HG03378 (cell line): ENCODE measurements around the gene GINS3.
A peak's percentile ranks its signal among the peaks of the same experiment; 100 is the strongest.
"Not testable (repeated sequence)": the region's sequence is repeated elsewhere in the genome, so short reads cannot be mapped to it uniquely, and the experiment has no call there.

Experiments
- ATAC-seq: cut with Tn5 transposase; IDR thresholded peaks from one replicate; pipeline ENCODE4 v1.9.1; 2021; ENCODE audit warnings: mild to moderate bottlenecking, moderate library complexity; ENCODE audit not compliant: unreplicated experiment

The GINS3 gene

GRCh38 chr16:58385218-58385773, 7.0 kb upstream of the GINS3 start:
- ATAC-seq, result no peak

GRCh38 chr16:58389724-58390123, 2.5 kb upstream of the GINS3 start:
- no peak for ATAC-seq

- ATAC-seq, result peak; percentile 26
Observed at GRCh38 chr16:58393138-58393504, 850 bp downstream of the GINS3 start.

- ATAC-seq, result not testable (repeated sequence)
Observed at GRCh38 chr16:58396897-58397296, 4.6 kb downstream of the GINS3 start.

GRCh38 chr16:58399718-58400633, 7.7 kb downstream of the GINS3 start:
- ATAC-seq, result no peak

- not testable (repeated sequence) for ATAC-seq
Observed at GRCh38 chr16:58401305-58401704, 9.0 kb downstream of the GINS3 start.

- no peak for ATAC-seq
Observed at GRCh38 chr16:58402796-58403195, 10.5 kb downstream of the GINS3 start.

GRCh38 chr16:58409316-58409973, 17.2 kb downstream of the GINS3 start:
- ATAC-seq, result no peak

- ATAC-seq, result no peak
Observed at GRCh38 chr16:58411336-58411735, 19.1 kb downstream of the GINS3 start.

- ATAC-seq, result no peak
Observed at GRCh38 chr16:58411736-58412614, 19.7 kb downstream of the GINS3 start.

GRCh38 chr16:58412615-58412970, 20.3 kb downstream of the GINS3 start:
- ATAC-seq, result not testable (repeated sequence)

- ATAC-seq, result no peak
Observed at GRCh38 chr16:58413359-58413758, 21.1 kb downstream of the GINS3 start.

GRCh38 chr16:58415003-58415402, 22.7 kb downstream of the GINS3 start:
- ATAC-seq, result no peak

- ATAC-seq, result not testable (repeated sequence)
Observed at GRCh38 chr16:58415961-58416360, 23.7 kb downstream of the GINS3 start.

GRCh38 chr16:58417035-58417434, 24.8 kb downstream of the GINS3 start:
- no peak for ATAC-seq

- ATAC-seq, result no peak
Observed at GRCh38 chr16:58417600-58417999, 25.3 kb downstream of the GINS3 start.

GRCh38 chr16:58418026-58418425, 25.8 kb downstream of the GINS3 start:
- no peak for ATAC-seq

- peak; percentile 50 for ATAC-seq
Observed at GRCh38 chr16:58418601-58419000, 26.3 kb downstream of the GINS3 start.

GRCh38 chr16:58419241-58419990, 27.1 kb downstream of the GINS3 start:
- ATAC-seq, result no peak

GRCh38 chr16:58421059-58421458, 28.8 kb downstream of the GINS3 start:
- ATAC-seq, result no peak
